ENCODE measurements around the gene PRDM16.

Gene PRDM16

DNA sequence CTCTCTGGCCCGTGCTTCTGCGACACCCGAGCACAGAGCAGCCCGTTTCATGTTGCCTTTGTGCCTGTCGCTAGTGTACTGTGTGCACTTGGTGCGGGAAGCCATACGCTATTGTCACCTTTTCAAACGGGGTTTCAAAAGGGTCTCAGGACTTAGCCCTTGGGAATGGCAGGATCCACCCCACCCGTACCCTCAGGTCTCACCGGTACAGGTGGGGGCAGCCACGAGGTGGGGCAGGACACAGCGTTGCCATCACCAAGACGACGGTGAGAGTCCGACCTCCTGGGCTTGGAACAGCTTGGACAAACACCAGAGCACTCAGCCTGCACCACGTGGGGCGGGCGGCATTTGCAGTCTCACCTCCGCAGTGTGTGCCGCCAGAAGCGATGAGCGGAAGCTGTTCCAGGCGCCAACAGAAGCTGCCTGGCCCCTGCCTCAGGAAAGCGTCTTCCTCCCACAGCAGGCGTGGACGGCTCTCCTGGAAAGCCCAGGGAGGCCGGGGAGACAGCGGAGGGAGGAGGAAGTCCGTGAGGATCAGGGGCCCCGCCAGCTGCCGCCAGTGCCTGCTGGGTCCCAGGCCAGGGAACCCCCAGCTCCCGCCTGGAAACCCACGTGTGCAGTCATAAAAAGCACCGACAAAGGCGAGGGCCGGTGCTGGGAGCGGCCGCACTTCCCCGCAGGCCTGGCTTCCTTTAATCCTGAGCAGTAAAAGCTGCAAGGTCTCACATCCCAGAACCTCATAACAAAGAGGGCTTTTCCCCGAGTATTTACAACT, 254.2 kb downstream of the PRDM16 start:
- DNase-seq (ENCODE audit: low read depth): no peak

DNA sequence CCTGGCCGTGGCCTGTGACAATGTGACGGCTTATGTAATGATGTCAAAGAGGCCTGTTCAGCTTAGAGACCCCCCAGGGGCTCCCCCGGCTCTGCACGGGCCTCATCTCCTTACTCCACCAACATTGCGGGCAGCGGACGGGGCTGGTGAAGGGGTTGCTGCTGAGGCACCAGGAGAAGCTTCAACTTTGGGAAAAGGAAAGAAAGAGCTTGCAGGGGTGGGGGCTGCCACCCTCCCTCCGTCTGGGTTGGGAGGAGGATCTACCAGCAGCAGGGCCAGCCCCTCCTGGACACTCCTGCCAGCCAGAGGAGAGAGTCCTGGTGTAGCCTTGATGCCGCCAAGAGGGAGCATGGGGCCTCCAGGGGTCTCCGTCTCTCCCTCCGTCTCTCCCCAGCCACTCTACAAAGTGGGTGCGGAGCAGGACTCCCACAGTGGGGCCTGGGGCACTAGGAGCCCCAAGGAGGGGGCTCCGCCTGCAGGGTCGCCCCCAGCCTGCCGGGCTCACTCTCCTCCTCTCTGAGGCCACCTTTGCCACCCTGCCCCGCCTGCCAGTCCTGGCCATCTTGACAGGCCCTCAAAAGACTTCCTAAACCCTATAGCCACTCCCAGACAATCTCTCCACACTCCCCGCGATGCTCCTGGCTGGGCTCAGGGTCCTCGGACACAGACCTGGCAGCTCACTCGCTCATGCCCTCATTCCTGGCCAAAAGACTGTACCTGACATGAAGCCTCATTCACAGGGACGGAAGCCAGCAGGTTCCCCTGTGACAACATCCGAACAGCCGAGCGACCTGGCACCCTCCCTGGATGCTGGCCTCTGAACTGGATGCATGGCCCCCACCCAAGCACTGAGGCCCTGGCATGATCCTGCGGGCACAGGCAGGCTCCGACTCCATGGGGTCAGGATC, 255.0 kb downstream of the PRDM16 start:
- no peak for DNase-seq (ENCODE audit: low read depth)

DNA sequence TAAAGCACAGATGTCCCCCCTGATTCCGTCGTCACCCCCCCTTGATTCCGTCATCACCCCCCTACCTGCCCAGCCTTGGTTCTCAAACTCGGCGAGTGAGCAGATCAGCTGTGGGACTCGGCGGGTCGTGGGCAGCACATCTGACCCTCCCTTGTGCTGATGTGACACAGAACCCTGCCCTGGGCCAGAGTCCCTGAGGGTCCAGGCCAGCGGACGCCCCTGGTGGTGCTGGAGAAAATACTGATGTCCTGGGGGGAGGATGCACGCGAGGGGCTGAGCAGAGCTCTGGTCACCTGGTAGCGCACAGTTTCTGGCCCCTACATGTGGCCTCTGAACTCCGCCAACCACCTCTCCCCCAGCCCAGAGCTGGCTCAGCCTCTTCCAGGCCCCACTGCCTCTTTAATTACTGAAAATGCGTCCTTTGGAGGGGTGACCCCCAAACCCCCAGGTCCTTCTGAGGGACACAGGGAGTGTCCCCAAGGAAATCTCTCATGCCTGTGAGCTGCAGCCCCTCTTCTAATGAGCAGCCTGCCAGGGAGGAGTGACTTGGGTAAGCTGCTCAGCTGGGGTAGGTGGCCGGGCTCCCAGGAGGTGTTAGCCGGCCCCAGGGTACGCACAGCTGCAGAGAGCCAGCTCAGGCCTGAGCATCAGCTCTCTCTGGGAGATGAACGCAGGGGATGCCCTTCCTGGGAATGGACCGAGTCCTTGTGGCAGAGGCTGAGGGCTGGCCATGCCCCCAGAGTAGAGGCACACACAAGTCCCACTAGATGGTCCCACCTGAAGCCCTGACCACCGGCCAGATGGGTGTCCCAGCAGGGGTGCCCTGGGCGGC, 255.9 kb downstream of the PRDM16 start:
- no peak for DNase-seq (ENCODE audit: low read depth)

DNA sequence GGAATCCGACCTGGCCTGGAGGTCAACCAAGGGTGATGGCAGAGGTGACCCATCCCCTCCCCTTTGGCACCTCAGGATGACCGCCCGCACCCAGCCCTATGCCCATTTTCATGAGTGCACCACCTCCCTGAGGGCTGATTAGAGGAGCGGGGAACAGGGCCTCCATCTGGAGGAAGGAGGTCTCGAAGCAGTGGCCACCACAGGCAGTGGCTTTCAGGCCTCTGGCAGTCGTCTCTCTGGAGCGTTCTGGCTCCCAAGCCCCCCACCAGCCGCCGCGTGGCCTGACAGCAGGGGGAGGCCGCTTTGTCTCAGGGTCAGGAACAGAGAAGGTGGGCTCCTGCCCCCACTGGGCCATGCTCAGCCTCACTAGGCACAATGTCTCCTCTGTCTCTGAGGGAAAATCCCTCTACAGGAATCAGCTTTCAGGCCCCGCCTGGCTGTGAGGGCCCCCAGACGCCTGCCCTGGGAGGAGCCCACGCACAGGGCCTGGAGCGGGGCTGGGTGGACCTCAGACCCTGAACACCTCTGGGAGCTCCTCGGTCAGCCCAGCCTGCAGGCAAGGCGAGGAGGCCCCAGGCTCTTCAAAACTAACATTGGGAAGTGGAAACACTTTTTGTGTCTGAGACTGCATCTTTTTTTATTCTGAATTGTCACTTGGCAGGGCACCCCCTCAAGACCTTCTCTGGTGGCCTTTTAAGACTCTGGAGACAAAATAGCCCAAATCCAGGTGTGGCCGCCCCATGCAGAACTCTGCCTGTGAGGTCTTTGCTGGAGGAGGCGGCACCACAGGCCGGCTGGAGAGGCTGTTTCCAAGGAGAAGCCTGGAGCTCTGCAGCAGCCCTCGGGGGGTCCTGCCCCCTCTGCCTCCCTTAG, 257.7 kb downstream of the PRDM16 start:
- no peak for DNase-seq (ENCODE audit: low read depth)

DNA sequence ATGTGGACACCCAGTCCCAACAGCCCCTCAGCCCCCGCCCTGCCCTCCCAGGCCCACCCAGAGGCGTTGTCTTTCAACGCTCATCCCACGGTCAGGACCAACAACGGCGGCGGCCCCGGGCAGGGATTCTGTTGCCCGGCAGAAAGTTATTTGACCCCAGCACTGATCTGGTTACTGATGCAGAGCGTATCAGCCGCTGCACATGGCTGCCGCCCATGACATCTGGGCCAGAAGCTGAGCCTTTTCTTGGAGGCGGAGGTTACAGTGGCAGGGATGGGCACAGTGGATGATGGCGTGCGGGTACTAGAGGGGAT, 258.3 kb downstream of the PRDM16 start:
- no peak for DNase-seq (ENCODE audit: low read depth)

DNA sequence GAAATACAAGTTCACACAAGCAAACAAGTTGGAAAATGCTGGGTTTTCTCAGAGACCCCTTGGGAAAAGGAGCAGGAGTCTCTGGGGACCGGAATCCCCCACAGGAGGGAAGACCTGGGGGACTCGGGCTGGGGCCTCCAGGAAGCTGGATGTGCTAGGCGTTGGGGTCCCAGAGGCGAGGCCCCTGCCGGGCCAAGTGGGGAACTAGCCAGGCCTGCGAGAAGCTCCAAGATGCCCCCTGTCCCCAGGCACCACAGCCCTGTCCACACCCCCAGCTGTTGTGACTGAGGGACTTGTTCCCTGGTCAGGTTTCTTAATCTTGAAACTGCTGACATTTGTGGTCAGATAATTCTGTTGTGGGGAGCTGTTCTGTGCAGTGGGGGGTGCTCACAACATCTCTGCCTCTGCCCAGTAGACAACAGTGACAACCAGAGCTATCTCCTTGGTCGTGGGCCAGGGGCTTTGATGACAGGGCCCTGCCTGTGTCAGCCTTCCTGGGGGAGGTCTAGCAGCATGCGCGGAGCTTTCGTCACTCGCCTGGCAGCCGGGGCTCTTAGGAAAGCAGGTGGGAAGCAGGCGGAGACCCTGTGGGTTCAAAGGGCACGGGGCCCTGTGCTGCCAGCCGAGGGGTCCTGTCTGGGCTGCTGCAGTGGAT, 259.1 kb downstream of the PRDM16 start:
- DNase-seq (ENCODE audit: low read depth): no peak

DNA sequence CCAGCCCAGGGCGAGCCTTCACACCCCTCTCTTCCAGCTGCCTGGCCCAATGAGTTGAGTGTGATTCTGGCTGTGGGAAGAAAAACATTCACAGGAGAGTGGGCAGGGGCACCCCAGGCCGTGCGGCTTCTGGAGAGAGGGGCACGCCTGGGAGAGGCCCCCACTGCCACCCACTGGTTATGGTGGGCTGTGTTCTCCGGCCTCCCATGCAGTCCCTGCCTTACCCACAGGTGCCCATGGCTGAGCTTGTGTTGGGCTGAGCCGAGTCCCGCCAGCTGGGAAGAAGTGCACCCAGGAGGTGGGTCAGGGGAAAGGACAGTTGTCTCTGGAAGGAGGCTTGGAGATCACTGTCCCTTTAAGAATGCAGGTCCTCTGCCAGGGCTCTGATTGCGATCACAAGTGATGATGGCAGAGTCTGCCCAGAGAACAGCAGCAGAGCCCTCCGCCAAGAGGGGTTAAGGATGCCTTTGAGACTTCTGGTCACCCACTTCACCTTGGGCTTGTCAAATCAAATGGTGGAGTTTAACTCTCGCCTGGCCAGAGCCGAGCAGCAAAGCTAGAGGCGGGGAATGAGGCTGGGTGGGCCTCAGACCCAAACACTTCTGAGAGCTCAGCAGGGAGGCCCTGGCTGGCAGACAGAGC, 260.8 kb downstream of the PRDM16 start:
- DNase-seq (ENCODE audit: low read depth): no peak

DNA sequence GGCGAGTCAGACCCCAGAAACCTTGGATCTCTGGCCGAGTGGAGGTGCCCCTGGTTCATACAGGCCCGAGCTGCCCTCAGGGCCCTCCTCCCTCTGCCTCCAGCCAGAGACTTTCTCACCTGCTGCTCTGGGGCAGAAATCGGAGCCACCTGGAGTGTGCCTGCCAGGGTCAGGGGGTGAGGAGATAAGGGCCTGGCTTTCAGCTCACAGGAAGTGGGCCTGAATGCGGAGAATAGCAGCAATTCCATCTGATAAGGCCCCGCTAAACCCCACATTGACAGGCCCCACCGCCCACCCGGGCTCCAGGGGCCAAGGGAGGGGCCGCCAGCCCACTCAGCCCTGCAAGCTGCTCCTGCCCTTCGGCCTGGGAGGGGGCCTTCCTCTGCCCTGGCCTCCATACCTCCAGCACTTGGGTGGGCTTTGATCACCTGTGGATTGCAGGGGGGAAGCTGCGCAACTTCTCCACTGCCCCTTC, 261.8 kb downstream of the PRDM16 start:
- no peak for DNase-seq (ENCODE audit: low read depth)

DNA sequence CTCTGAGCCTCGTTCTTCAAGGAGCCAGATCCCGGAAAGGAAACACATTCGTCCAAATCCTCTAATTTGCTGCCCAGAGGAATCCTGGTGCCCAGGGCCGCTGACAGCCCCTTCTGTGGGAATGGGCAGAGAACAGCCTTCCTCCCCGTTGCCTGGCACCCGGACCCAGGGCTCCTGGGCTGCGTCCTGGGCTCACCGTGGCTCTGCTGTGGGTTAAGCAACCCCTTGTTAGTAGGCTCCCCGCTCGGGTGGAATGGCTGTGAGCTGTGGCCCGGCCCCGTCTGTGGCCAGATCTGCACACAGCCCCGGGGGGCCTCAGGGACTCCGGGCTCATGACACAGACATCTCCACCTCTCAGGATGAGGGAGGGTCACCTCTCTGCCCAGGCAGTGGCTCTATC, 262.6 kb downstream of the PRDM16 start:
- no peak for DNase-seq (ENCODE audit: low read depth)

DNA sequence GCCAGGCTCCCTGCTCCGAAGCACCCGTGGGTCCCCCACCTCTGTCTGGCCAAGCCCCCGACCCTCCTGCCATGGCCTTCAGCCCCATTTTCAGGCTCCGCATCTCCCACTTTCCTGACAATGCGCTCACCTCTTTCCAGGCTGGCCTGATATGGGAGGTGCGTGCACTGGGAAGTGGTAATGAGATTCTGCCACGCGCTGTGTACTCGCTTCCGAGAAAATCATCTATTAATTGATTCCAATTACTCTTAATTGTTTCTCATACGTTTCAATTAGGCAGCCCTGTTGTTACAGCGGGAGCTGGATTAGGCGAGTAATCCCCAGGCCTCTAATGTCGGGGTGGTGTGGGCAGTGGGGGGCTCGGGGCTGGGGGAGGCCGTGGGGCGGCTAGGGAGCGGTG, 263.0 kb downstream of the PRDM16 start:
- no peak for DNase-seq (ENCODE audit: low read depth)

DNA sequence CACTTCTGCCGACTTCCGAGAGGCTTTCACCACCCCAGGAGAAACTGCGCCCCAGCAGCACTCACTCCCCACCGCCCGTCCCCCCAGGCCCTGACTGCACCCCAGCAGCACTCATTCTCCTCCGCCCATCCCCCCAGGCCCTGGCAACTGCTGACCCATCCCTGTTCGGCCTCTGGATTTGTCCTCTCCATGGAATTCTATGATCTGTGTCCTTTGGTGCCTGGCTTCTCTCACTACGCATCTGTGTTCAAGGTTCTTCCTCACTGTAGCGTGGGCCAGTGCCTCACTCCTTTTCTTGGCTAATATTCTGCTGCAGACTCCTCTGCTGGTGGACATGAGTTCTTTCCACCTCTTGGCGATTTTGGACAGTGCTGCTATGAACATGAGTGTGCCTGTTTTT, 263.7 kb downstream of the PRDM16 start:
- DNase-seq (ENCODE audit: low read depth): no peak

DNA sequence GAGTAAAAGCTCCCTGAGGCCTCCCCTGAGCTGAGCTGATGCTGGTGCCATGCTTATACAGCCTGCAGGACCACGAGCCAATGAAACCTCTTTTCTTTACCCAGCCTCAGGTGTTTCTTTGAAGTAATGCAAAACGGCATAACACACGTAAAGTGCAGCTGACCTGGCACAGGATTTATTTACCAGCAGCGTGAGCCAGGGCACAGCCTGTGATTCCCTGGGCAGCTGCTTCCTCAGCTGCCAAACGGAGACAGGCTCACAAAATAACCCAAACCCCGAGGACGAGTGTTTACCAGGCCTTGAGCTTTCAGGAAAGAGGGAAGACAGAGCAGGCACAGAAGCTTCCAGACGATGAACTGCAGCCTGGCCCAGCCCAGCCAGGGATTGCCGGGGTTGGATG, 264.9 kb downstream of the PRDM16 start:
- no peak for DNase-seq (ENCODE audit: low read depth)

DNA sequence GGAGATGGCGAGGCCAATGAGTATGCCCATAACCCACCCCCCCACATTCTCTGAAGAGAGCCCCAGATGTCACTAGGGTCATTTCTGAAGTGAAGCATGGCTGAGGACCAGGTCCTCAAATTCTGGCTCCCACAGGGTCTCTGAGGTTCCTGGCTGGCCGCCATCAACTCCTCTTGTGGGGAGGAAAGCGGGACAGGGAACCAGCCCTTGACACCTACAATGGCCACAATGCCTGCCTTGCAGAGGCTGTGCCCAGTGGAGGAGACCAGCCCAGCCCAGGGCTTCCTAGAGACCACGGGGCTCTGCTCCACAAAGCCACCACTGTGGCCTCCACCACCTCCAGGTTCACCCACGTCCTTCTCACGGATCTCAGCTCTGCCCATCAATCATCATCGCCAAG, 265.4 kb downstream of the PRDM16 start:
- DNase-seq (ENCODE audit: low read depth): no peak

DNA sequence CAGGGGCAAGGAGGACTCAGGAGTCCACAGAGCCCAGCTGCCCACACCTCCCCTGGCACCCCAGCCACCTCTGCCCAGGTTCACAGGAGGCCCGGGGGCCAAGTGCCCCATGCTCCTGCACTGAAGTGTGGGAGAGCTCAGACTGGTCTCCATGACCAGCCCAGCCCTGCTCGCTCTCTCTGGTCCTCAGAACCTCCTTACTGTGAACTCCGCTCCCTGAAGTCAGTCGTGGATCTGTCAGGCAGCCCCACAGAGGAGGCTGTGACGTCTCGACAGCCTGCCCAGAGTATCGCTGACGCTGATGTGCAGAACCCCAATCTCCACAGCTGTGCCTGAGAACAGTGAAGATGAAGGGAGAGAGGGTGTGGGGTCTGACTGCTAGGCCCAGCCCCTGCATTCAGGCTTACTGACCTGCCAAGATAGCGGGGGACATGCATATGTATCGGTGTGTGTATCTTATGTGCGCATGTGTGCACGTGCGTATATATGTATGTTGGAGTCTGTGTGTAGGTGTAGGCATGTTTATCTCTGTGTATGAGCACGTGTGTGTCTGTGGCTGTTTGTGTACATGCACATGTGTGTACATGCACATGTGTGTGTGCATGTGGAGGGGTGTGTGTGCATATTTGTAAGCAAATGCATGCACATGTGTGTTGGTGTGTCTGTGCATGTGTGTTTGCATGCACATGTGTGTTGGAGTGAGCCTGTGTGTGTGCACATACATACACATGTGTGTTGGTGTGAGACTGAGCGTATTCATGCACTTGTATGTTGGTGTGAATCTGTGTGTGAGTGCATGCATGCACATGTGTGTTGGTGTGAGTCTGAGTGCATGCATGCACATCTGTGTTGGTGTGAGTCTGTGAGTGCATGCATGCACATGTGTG, 267.0 kb downstream of the PRDM16 start:
- no peak for DNase-seq (ENCODE audit: low read depth)

DNA sequence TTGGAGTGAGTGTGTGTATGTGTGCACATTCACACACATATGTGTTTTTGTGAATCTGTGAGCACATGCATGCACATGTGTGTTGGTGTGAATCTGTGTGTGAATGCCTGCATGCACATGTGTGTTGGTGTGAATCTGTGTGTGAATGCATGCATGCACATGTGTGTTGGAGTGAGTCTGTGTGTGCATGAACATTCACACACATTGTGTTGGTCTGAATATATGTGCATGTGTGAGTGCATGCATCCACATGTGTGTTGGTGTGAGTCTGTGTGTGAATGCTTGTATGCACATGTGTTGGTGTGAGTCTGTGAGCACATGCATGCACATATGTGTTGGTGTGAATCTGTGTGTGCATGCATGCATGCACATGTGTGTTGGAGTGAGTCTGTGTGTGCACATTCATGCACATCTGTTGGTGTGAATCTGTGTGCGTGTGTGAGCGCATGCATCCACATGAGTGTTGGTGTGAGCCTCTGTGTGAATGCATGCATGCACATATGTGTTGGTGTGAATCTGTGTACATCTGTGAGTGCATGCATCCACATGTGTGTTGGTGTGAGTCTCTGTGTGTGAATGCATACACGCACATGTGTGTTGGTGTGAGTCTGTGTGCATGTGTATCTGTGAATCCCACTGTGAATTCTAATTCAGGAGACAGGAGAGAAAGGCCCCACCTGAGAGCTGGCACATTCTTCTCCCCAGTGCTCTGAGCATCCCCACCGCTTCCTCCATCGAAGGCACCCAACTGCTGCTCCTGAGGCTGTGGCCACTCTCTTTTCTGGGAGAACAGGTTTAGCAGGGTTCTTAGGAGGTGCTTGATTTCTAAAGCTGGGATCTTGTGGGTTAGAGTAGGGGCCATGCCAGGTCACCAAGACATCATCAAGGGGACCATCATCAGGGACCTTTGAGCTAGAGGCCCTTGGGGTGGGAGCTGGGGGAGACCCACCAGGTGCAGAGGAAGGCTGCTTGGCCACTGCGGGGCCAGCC, 267.9 kb downstream of the PRDM16 start:
- no peak for DNase-seq (ENCODE audit: low read depth)

DNA sequence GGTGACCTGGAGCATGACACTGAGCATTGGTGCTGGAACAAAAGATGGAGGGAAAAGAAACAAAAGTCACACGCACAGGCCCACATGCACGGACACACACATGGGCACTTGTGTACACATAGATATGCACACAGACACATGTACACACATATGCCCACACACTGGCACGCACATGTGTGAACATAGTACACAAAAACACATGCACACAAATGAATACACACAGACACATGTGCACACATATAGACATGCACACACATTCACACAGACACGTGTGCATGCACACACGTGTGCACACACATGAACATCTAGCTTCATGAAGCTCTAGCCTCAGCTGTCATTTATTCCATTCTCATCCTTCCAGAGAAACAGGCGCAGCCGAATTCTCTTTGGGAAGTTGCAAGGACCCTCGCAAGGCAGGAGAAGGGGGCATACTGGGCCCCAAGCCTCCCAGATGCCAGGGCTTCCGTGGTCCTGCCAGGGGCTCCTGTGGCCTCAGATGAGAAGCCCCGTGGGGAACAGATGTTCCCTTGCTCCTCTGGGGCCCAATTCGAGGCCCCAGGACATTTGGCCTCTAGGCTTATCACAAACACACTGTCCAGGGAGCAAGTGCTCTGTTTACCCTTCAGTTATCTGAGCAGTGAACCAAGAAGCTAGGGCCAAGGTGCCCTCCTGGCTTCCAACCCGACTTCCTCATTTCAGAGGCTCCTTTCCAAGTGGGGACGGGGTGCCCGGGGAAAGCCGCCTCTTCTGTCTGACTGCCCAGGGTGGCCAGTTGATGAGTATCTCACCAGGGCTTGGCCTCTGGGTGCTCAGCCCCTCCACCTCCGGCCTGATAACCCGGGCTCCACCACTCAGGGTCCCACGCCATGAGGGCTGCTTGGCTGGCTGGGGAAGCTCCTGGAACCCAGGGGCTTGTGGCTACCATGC, 269.1 kb downstream of the PRDM16 start:
- no peak for DNase-seq (ENCODE audit: low read depth)

DNA sequence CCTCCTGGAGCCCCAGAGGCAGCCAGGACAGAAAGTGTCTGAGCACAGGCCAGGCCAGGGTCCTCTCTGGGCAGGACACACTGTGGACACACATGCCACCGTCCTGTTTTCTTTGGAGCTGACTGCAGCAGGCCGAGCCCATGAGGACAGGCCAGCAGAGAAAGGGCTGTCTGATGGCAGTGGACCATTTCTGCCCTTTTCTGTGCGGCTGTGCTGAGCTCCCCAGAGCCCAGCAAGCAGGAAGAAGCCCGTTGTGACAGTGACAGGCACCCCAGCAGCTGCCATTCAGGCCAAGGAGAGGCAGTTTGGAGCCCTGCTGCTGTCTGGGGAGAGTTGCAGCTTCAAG, 269.7 kb downstream of the PRDM16 start:
- no peak for DNase-seq (ENCODE audit: low read depth)
